Activated naive CD4-positive, alpha-beta T cell treated with anti-CD3 and anti-CD28 coated beads, Interleukin-2, amount 10 ng/mL, durations not matched to agents 7 days and 5 days (primary cell): ENCODE measurements around the gene PGP.

ENCODE experiments used
- CTCF ChIA-PET: fragments of 350-600 bp; sonication (Branson Sonifier 250); formaldehyde crosslinking; loops from one replicate; lab custom pipeline; 2021; ENCODE audit warnings: antibody characterized with exemption; lab: Charles Lee
- DNase-seq: peaks from one replicate; pipeline ENCODE4 v3.0.0-alpha.2; 2020
- H3K27ac Mint-ChIP-seq: one replicate; pipeline ENCODE4 v1.8.0; 2021; ENCODE audit warnings: mild to moderate bottlenecking, moderate library complexity, mixed read lengths
- H3K27me3 Mint-ChIP-seq: one replicate; pipeline ENCODE4 v1.8.0; 2021; ENCODE audit warnings: mild to moderate bottlenecking, mixed read lengths
- H3K36me3 Mint-ChIP-seq: one replicate; pipeline ENCODE4 v1.8.0; 2021; ENCODE audit warnings: mixed read lengths
- H3K4me1 Mint-ChIP-seq: one replicate; pipeline ENCODE4 v1.8.0; 2021; ENCODE audit warnings: mixed read lengths
- H3K4me3 Mint-ChIP-seq: one replicate; pipeline ENCODE4 v1.8.0; 2021; ENCODE audit warnings: mild to moderate bottlenecking, moderate library complexity, mixed read lengths
- H3K9me3 Mint-ChIP-seq: one replicate; pipeline ENCODE4 v1.8.0; 2021; ENCODE audit warnings: mixed read lengths

PGP gene

DNA sequence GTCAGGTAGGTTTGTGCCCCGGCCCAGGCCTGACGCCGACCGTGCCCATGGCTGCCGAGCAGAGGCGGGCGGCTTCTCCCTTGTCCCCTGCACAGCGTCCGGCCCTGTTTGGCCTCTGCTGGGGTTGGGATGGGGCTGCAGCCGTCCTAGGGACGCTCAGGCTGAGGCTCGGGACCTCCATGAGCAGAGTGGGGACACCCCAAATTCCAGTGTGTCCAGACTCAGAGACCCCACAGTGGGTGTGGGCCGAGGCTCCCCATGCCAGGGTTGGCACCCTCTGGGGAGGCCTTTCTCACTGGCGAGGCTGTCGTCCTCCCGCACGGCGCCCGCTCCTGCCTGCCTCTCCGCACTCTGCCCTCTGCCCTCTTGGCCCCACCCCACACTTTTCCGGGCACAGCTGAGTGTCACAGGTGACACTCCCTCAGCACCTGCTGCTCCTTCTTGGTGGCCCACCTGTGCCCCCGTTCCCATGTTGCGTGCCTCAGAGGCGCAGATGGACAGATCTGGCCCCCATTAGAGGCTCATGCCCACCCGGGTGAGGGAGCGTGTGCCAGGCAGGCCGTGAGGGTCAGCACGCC lies 43.0 kb downstream of the PGP start:
- no peaks in the 10 kb centered on the region for H3K4me1 Mint-ChIP-seq
- CTCF ChIA-PET: no interaction called here
- H3K9me3 Mint-ChIP-seq: no peaks in the 10 kb centered on the region
- peaks cover 20% of the 10 kb centered on the region for H3K36me3 Mint-ChIP-seq
- no peaks in the 10 kb centered on the region for H3K27me3 Mint-ChIP-seq
- no peak overlapping the region for H3K27ac Mint-ChIP-seq
- DNase-seq: no peak
- no peak overlapping the region for H3K4me3 Mint-ChIP-seq

DNA sequence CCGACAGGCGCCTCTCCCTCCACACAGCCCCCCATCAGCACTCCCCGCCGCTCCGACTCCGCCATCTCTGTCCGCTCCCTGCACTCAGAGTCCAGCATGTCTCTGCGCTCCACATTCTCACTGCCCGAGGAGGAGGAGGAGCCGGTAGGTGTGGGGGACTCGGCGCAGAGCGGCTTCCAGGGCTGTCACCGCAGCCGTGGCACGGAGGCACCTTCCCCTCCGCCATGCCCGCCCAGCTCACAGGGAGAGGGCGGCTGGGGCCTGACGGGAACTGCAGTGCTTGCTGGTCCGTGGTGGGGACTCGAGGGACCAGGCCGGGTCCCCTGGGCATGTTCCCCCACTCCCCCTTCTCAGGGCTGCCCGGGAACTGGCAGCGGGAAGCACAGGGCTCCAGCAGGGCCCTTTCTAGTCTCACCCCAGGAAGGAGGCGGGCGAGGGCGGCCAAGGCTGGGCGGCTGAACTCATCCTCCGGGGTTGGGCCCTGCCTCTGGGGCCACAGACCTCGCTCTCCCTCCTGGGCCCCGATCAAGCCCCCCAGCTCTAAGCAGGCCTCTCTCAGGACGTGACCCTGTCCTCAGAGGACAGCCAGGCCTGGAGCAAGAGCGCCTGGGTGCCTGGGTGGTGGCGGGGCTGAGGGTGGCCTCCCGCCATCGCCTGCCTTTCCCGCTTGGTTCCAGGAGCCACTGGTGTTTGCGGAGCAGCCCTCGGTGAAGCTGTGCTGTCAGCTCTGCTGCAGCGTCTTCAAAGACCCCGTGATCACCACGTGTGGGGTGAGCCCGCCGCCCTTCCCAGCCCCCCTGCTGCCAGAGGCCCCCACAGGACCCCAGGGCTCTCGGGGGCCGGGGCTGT lies 43.8 kb downstream of the PGP start:
- H3K4me1 Mint-ChIP-seq: no peaks in the 10 kb centered on the region
- peaks cover 21% of the 10 kb centered on the region for H3K36me3 Mint-ChIP-seq
- H3K27me3 Mint-ChIP-seq: no peaks in the 10 kb centered on the region
- CTCF ChIA-PET: no interaction called here
- no peak overlapping the region for H3K4me3 Mint-ChIP-seq
- no peak for DNase-seq
- H3K9me3 Mint-ChIP-seq: peaks cover 2% of the 10 kb centered on the region
- H3K27ac Mint-ChIP-seq: no peak overlapping the region

DNA sequence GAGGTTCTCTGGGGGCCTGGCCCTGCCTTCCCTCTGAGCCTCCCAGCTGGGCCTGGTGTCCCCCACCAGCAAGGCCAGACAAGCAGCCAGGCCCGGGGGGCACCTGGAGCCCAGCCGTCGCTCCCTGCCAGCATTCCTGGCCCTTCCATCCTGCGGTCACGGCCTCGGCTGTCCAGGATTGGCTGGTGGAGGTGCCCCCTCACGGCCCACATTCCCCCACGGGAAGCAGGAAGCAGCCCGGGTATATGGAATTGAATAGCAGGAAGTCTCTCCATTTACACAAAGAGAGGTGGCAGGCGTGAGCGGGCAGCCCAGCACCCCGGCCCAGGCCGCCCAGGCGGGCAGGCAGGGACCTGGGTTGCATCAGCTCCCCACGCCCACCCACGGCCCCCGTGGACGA lies 44.6 kb downstream of the PGP start:
- no peaks in the 10 kb centered on the region for H3K4me1 Mint-ChIP-seq
- H3K9me3 Mint-ChIP-seq: peaks cover 5% of the 10 kb centered on the region
- CTCF ChIA-PET: interaction anchor here (0.5 to 1.1 kb wide), 2 partner anchors 8 to 762 kb away, joined by 3 read pairs; no protein-coding TSS in a partner anchor
- H3K27me3 Mint-ChIP-seq: no peaks in the 10 kb centered on the region
- peaks cover 22% of the 10 kb centered on the region for H3K36me3 Mint-ChIP-seq
- H3K27ac Mint-ChIP-seq: no peak overlapping the region
- no peak for DNase-seq
- H3K4me3 Mint-ChIP-seq: no peak overlapping the region

DNA sequence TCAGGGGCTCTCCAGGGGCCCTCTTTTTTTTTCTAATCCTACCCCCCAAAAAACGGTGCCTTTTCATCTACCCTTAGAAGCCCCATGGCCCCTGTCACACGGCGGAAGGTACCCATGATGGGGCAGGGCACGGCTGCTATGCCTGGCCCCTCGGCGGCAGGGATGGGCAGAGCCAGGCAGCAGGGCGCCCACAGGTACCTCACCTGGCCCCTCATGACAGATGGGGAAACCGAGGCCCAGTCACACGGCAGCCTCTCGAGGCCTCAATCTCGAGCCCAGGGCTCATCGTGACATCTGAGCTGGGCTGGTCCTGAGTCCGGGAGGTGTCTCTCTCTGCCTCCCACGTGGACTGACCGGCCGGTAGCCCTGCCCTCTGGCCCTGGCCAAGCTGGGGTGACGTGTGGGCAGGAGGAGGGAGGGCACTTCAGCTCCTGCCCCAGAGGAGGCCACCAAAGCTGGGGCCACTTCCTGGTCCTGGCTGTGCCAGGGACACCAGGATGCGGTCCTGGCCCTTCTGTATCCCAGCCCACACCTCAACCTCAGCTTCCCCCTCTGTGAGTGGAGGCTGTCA lies 47.5 kb downstream of the PGP start:
- no peaks in the 10 kb centered on the region for H3K4me1 Mint-ChIP-seq
- no peak overlapping the region for H3K27ac Mint-ChIP-seq
- H3K4me3 Mint-ChIP-seq: no peak overlapping the region
- no peaks in the 10 kb centered on the region for H3K27me3 Mint-ChIP-seq
- DNase-seq: no peak
- H3K36me3 Mint-ChIP-seq: peaks cover 21% of the 10 kb centered on the region
- peaks cover 10% of the 10 kb centered on the region for H3K9me3 Mint-ChIP-seq
- CTCF ChIA-PET: no interaction called here

DNA sequence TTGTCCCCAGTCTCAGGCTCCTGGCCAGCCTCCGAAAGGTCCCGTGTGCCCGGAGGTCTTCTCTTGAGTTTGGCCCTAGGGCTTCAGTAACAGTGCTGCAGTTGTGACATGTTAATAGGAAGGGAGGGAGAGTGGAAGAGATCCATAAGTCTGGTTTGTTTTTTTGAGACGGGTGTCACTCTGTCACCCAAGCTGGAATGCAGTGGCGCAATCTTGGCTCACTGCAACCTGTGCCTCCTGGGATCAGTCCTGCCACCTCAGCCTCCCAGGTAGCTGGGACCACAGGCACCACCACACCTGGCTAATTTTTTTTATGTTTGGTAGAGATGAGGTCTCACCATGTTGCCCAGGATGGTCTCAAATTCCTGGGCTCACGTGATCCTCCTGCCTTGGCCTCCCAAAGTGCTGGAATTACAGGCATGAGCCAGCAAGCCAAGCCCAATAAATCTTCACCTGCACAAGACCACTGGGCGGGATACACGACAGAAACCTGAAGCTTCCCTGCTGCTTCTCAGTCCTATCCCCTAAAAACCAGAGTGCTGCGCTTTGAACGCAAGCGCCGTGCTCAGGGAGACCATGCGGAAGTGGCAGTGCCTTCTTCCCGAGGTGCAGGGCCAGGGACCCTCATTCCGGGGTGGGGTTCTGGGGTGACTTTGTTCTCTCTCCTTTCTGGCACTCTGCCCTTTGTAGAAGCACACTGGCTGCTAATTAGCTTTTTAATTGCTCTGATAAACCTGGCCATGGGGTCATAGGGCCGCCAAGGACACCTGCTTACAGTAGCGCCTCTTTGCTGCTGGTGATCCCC lies 48.2 kb downstream of the PGP start:
- Mint-ChIP-seq H3K4me1 (no peaks in the 10 kb centered on the region), H3K27ac (peak overlapping the region; percentile 77), H3K27me3 (no peaks in the 10 kb centered on the region), H3K9me3 (peaks cover 10% of the 10 kb centered on the region), H3K36me3 (peaks cover 21% of the 10 kb centered on the region), H3K4me3 (no peak overlapping the region)
- DNase-seq: no peak
- CTCF ChIA-PET: interaction anchor here (0.6 kb wide), 1 partner anchor 26 kb away, joined by 3 read pairs; no protein-coding TSS in a partner anchor

DNA sequence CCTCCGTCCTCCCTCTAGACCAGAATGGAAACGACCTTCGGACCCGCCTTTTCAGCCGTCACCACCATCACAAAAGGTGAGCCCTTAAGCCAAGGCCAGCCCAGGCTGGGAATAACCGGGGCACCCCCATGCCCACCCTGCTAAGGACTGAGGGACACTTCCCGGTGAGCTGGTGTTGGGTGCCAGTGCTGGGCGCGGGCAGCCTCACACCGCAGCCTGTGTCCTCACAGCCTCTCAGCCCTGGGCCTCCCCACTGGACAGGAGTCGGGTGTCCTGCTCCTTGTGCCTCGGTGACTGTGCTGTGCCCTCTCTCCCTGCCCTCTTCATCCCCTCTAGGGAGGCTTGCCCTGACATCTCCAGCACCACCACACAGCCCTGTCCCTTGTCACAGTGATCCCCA lies 48.8 kb downstream of the PGP start:
- H3K9me3 Mint-ChIP-seq: peaks cover 10% of the 10 kb centered on the region
- CTCF ChIA-PET: no interaction called here
- peak overlapping the region; percentile 77 for H3K27ac Mint-ChIP-seq
- no peak overlapping the region for H3K4me3 Mint-ChIP-seq
- no peak for DNase-seq
- H3K4me1 Mint-ChIP-seq: no peaks in the 10 kb centered on the region
- H3K36me3 Mint-ChIP-seq: peaks cover 21% of the 10 kb centered on the region
- H3K27me3 Mint-ChIP-seq: no peaks in the 10 kb centered on the region

DNA sequence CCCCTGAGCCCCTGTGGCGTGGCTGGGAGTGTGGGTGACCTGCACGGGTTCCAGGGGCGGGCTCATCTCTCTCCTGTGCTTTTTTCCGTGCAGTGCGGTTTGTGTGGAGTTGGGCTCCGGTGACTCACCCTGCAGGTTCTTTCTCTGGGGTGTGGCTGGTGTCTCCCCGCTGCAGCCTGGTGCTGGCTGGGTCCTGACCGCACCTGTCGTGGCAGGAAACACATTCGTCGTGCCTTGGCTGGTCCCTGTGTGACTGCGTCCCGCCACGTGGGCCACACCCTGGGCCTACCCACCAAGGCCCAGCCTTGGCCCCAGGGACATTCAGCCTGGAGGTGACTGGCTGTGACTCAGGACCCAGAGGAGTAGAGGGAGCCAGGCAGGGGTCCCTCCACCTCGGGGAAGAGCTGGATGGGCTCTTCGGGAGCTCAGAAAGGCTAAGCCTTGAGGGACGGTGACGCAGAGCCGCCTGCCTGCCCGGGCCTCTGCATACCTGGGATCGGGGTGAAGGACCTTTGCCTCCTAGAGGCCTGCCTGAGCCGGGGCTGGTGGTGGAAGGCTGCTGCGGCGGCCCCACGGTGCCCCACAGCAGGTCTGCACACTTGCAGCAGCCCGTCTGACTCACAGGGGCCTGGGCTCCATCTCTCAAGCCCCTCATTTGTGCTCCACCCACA lies 51.3 kb downstream of the PGP start:
- Mint-ChIP-seq H3K27me3 (no peaks in the 10 kb centered on the region), H3K9me3 (peaks cover 10% of the 10 kb centered on the region), H3K36me3 (peaks cover 21% of the 10 kb centered on the region), H3K4me1 (no peaks in the 10 kb centered on the region), H3K4me3 (no peak overlapping the region), H3K27ac (no peak overlapping the region)
- DNase-seq: no peak
- CTCF ChIA-PET: no interaction called here

DNA sequence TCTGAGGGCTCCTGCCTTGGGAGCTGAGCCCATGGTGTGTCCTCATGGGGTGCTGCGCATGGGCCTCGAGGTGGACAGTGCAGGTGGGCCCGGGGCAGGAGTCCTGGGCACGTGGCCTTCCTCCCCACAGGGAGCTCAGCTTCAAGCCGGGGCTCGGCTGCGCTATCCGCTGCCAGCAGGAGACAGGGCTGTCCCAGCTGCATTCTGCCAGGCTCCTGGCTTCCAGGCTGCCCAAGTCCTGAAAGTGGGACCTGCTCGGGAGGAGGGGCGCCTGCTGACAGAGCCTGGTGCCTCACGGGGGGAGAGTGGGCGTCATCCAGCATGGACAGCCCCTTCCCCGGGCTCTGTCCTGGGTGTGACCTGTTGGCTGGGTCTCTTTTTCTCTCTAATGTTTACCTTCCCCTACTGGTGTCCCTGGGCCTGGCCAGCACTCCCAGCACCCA lies 51.9 kb downstream of the PGP start:
- no peak for DNase-seq
- peaks cover 10% of the 10 kb centered on the region for H3K9me3 Mint-ChIP-seq
- peaks cover 21% of the 10 kb centered on the region for H3K36me3 Mint-ChIP-seq
- H3K27me3 Mint-ChIP-seq: no peaks in the 10 kb centered on the region
- H3K27ac Mint-ChIP-seq: no peak overlapping the region
- H3K4me3 Mint-ChIP-seq: no peak overlapping the region
- H3K4me1 Mint-ChIP-seq: peaks cover 4% of the 10 kb centered on the region
- CTCF ChIA-PET: no interaction called here

DNA sequence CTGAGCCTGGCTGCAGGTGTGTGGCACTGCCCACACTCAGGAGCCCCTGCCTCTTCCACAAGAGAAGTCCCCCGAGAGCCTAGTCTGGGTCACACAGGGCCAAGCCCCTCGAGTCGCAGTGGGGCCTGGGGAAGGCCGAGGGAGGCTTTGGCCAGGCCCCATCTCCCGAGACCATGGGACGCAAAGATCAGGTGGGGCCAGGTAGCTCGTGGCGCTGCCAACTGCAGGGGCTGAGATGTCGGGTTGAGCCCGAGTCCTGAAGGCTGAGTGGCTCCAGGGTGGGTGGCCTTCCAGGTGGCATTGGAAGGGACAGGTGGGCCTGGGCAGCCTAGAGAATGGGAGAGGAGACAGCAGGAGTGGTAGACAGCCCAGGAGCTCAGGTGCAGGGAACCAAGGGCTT lies 52.7 kb downstream of the PGP start:
- DNase-seq: no peak
- Mint-ChIP-seq H3K9me3 (peaks cover 10% of the 10 kb centered on the region), H3K27ac (no peak overlapping the region), H3K36me3 (peaks cover 19% of the 10 kb centered on the region), H3K4me1 (peaks cover 12% of the 10 kb centered on the region), H3K27me3 (no peaks in the 10 kb centered on the region), H3K4me3 (no peak overlapping the region)
- CTCF ChIA-PET: no interaction called here
